ENCODE results near the gene ITIH1.
"Not testable (repeated sequence)": the region's sequence is repeated elsewhere in the genome, so short reads cannot be mapped to it uniquely, and the experiment has no call there.

Gene ITIH1

GRCh38 chr3:52774901-52775864, 2.2 kb upstream of the ITIH1 start:
- no peak for DNase-seq

DNA sequence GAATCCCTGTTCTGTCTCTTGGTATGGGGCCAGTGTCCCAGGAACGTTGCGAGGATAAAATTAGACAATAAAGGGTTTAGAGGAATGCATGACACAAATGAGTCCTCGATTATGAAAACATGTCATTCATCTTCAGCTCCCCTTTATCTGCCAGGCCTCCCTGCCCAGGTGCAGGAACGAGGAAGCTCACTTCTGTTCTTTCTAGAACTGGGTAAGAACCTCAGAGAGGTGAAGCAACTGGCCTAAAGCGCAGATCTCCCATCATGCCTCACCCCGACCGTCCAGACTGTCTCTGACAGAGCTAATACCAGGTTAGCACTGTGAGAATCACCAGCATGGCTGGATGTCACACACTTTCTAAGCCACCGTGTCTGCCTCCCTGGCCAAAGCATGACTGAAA, 1.5 kb upstream of the ITIH1 start:
- no peak for DNase-seq

DNA sequence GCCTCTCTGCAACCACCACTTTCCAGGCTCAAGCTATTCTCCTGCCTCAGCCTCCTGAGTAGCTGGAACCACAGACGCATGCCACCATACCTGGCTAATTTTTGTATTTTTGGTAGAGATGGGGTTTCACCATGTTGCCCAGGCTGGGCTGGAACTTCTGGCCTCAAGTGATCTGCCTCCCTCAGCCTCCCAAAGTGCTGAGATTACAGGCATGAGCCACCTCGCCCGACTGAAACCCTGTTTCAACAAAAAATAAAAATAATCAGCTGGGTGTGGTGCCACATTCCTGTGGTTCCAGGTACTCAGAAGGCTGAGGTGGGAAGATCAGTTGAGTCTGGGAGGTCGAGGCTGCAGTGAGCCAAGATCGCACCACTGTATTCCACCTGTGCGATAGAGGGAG, 913 bp upstream of the ITIH1 start:
- not testable (repeated sequence) for DNase-seq

- DNase-seq, result no peak
Observed at GRCh38 chr3:52777959-52778805, 783 bp downstream of the ITIH1 start.

- no peak for DNase-seq
Observed at GRCh38 chr3:52779011-52779836, 1.8 kb downstream of the ITIH1 start.

DNA sequence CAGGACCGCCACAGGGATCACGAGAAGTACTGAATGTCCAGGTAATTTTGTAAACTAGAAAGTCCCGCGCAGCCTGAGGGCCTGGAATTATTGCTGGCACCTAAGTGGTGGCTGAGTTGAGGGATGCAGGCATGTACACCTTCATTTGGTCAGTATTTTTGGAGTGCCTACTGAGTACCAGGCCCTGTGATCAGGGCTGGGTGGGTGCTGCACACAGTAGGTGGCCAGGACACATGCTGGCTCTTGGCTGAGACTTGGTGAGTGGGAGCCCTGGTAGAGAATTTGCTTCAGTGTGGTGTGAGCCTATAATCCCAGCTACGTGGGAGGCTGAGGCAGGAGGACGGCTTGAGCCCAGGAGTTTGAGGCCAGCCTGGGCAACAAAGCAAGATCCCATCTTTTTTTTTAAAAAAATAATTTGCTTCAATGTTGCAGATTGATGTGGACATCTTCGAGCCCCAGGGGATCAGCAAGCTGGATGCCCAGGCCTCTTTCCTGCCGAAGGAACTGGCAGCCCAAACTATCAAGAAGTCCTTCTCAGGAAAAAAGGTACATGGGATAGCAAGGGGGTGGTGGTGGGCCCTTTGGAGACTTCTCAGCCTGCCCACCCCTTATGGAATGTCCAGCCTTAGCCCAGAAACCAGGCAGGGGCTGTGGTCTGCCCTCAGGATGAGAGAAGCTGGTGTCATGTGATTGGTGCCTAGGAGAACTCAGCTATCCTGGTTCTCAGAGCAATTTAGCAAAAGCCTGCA, 2.6 kb downstream of the ITIH1 start:
- DNase-seq, result no peak

GRCh38 chr3:52781741-52782140, 4.3 kb downstream of the ITIH1 start:
- no peak for DNase-seq

- no peak for DNase-seq
Observed at GRCh38 chr3:52782412-52783210, 5.2 kb downstream of the ITIH1 start.

GRCh38 chr3:52783211-52783555, 5.8 kb downstream of the ITIH1 start:
- DNase-seq, result no peak

- DNase-seq, result no peak
Observed at GRCh38 chr3:52784021-52784621, 6.7 kb downstream of the ITIH1 start.

- DNase-seq, result no peak
Observed at GRCh38 chr3:52784931-52785590, 7.7 kb downstream of the ITIH1 start.

GRCh38 chr3:52786330-52787215, 9.2 kb downstream of the ITIH1 start:
- no peak for DNase-seq

DNA sequence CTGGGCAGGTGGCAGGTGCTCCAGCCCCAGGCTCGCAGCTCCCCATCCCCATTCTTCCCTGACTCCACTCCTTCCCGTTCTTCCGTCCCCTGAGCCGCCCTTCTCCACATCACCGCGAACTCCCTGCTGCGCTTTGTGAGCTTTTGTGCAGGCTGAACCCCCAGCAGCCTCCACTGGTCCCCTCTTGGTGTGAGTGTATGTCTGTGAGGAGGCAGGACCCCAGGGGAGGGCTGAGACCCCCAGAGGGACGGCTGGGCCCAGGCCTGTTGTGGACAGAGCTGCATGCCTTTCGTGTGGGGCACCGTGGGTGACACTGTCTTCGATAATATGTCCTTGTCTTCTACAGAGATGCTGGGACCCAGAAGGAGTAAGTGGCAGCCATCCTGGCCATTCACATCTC, 9.8 kb downstream of the ITIH1 start:
- no peak for DNase-seq

DNA sequence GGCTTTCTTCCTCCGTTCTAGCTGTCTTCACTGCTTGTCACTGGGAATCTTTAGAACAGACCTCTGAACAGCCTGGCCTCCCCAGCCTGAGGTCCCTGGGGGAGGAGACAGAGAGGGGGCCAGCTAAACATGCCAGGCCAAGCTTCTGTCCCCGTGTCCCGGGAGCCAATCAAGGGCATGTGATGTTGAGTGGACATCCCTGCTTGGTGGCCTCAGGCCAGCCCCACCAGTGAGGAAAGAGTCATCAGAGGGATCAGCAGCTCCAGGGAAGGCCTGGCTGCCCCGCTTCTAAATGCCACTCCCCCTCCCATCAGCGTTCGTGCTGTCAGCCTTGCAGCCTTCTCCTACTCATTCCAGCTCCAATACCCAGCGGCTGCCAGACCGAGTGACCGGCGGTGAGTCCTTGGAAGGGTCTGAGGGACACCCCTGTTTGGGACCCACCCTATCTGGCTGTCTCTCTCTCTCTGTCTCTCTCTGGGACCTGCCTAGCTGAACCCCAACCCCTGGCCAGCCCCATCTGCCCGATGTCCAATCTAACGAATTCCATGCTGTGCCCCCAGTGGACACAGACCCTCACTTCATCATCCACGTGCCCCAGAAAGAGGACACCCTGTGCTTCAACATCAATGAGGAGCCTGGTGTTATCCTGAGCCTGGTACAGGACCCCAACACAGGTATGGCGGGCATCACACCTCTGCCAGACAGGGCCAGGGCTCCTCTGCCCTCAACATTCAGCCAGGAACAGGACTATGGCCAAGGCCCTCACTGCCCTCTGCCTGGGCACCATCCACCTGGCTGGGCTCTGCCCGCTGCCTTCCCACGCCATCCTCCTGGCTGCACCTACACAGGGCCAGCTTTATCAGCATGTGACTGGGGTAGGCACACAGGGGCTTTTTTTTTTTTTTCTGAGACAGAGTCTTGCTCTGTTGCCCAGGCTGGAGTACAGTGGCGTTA, 10.6 kb downstream of the ITIH1 start:
- no peak for DNase-seq

DNA sequence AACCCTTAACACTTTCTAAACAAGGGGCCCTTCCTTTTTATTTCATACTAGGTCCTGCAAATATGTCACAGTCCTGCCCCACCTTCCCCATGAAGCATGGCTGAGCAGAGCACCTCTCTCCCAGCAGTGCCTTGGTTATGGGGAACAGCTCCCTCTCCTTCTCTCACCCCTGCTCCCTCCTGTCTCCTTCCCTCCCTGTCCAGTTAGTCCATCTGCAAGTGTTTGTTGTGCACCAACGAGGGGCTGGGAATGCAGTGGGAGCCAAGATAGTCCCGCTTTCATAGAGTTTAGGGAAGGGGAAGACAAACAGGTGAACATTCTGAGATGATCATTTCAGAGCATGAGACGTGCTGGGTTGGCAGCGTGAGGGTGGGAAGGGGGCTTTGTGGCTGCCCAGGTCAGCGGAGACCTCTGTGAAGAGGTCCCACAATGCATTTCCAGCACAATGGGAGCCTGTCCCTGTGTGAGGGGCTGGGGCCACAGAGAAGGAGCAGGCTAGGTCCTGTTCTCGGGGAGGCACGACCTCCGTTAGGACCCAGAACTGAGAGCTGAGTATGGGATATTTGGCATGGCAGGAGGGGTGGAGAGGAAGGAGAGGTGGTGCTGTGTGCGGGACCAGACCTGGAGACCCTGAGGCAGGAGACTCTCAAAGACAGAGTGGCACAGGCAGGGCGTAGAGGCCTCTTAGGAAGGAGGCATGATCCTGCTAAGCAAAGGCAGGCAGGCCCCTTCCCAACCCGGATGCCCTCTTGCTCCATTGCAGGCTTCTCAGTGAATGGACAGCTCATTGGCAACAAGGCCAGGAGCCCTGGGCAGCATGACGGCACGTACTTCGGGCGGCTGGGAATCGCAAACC, 11.7 kb downstream of the ITIH1 start:
- no peak for DNase-seq

- DNase-seq, result no peak
Observed at GRCh38 chr3:52789746-52790040, 12.3 kb downstream of the ITIH1 start.

- no peak for DNase-seq
Observed at GRCh38 chr3:52790337-52790736, 12.9 kb downstream of the ITIH1 start.

Measured in midbrain (tissue), 1 donor.